ENCODE data around the gene TSC2. TPM values are rescaled to one million over a fixed set of nuclear protein-coding genes. Genes with fewer than 3 reads are reported as not detected.

The TSC2 gene
- total and polyA plus RNA-seq, 2 of the 13 experiments (the other 11 are each of a cell fraction or from before 2014, with no cell fraction given): 19.6 to 40.4 TPM

DNA sequence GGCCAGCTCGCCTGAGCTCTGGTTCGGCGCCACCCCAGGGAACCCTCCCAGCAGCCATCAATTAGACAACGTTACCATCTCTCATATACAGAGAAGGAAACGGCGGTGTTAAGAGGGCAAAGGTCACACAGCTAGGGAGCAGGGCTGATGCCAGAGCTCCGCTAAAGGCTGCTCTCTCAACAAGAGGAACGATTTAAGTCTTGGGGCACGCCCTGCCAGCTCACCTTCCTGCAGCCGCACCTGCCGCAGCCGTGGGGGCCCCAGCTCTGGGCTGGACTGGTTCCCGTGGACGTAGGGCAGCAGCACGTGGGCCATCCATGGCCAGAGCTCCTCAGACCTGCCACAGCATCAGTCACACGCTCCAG lies 44.5 kb downstream of the TSC2 start:
- H3K9ac ChIP-seq (ENCODE audit: insufficient read depth, low read depth, low read length): no peak overlapping the region
- no TSS peak for BruUV-seq (replicated peaks)
- no peaks in the 10 kb centered on the region for H3K79me2 ChIP-seq (ENCODE audit: insufficient read depth, low read length)
- ChIA-PET POLR2A (interaction anchor here (0.6 kb wide), 2 partner anchors 17 to 81 kb away, joined by 3 read pairs; no protein-coding TSS in a partner anchor), CTCF (ENCODE audit: low intra/inter-chr PET ratio, low total read pairs) (no interaction called here)
- 89% methylated on average over 15 of the region's 16 CpGs for WGBS (ENCODE audit: low lambda C conversion rate)
- H3K27ac ChIP-seq (ENCODE audit: extremely low read length, insufficient read depth, low read length): no peak overlapping the region
- ATAC-seq (no peak), DNase-seq (ENCODE audit: low spot score) (no peak), FAIRE-seq (no peak)
- TF ChIP-seq POLR2AphosphoS5 (IDR thresholded peaks at IDR 0.05; ENCODE audit: low read depth, low read length) (0 out of 2 replicates have a peak, but pooled peaks have one; percentile 12), AKAP8 (CRISPR knock-in tag; IDR thresholded peaks at IDR 0.05) (no peak), RBM22 (optimal IDR thresholded peaks at IDR 0.05; ENCODE audit: low read length) (peak; percentile 7), JUNB (CRISPR knock-in tag; IDR thresholded peaks at IDR 0.05; ENCODE audit: borderline replicate concordance) (no peak), ZNF24 (IDR thresholded peaks at IDR 0.05) (no peak)
- TF ChIP-seq, protein P1, sequence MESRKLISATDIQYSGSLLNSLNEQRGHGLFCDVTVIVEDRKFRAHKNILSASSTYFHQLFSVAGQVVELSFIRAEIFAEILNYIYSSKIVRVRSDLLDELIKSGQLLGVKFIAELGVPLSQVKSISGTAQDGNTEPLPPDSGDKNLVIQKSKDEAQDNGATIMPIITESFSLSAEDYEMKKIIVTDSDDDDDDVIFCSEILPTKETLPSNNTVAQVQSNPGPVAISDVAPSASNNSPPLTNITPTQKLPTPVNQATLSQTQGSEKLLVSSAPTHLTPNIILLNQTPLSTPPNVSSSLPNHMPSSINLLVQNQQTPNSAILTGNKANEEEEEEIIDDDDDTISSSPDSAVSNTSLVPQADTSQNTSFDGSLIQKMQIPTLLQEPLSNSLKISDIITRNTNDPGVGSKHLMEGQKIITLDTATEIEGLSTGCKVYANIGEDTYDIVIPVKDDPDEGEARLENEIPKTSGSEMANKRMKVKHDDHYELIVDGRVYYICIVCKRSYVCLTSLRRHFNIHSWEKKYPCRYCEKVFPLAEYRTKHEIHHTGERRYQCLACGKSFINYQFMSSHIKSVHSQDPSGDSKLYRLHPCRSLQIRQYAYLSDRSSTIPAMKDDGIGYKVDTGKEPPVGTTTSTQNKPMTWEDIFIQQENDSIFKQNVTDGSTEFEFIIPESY (CRISPR knock-in tag; IDR thresholded peaks at IDR 0.05): peak; percentile 11; the same call in 1 of the 2 replicates
- no peaks in the 10 kb centered on the region for H3K9me3 ChIP-seq (ENCODE audit: low read length)
- no peak overlapping the region for H2AFZ ChIP-seq (ENCODE audit: low read length)
- peaks cover 11 to 33% of the 10 kb centered on the region in 2 experiments; a peak in 4 of 5 replicates for H3K36me3 ChIP-seq (replicated peaks in 1 of 2; ENCODE audit: control insufficient read depth in 1 of 2, insufficient read depth in 2 of 2, low read length in 2 of 2)
- H4K20me1 ChIP-seq (ENCODE audit: insufficient read depth, low read length): no peaks in the 10 kb centered on the region
- in situ Hi-C loops (cut with HindIII; ENCODE audit: extremely low pct_ligation_motif_present, low pct_unique_long_range_greater_than_20kb) (no loop called here), intact Hi-C loops (cut with micrococcal nuclease; ENCODE audit: unreplicated experiment) (no loop called here)
- H3K4me1 ChIP-seq (ENCODE audit: insufficient read depth, low read length): no peaks in the 10 kb centered on the region
- H3K27me3 ChIP-seq (ENCODE audit: control insufficient read depth in 1 of 2, insufficient read depth in 2 of 2, low read length in 2 of 2): no peaks in the 10 kb centered on the region
- H3K4me2 ChIP-seq (ENCODE audit: low read depth, low read length): no peak overlapping the region
- no peak overlapping the region for H3K4me3 ChIP-seq (replicated peaks in 1 of 3; ENCODE audit: insufficient read depth in 1 of 3, low read depth in 2 of 3, low read length in 3 of 3)

DNA sequence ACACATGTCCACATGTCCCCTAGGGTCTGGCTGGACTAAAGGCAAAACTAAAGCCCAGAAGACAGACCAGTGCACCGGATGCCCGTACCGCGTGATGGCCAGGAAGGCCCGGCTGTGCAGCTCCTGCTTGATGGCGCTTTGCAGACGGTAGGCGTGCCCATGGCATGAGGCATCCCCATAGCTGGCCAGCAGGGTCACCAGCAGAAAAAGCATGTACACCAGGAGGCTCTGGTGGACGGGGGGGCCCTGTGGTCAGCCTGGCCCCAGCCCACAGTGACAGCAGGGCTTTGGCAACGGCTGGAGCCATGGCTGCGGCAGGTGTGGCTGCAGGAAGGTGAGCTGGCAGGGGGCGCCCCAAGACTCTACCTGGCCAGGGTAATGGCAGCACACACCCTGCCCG lies 45.1 kb downstream of the TSC2 start:
- WGBS (ENCODE audit: low lambda C conversion rate): no CpG with 5 or more reads among the region's 13 CpGs
- Histone ChIP-seq H3K27ac (ENCODE audit: extremely low read length, insufficient read depth, low read length) (no peak overlapping the region), H4K20me1 (ENCODE audit: insufficient read depth, low read length) (no peaks in the 10 kb centered on the region), H3K4me2 (ENCODE audit: low read depth, low read length) (no peak overlapping the region), H3K27me3 (ENCODE audit: control insufficient read depth in 1 of 2, insufficient read depth in 2 of 2, low read length in 2 of 2) (no peaks in the 10 kb centered on the region), H3K4me1 (ENCODE audit: insufficient read depth, low read length) (no peaks in the 10 kb centered on the region), H3K9me3 (ENCODE audit: low read length) (no peaks in the 10 kb centered on the region), H3K36me3 (replicated peaks in 1 of 2; ENCODE audit: control insufficient read depth in 1 of 2, insufficient read depth in 2 of 2, low read length in 2 of 2) (peaks cover 9 to 32% of the 10 kb centered on the region in 2 experiments; a peak in 4 of 5 replicates), H3K4me3 (replicated peaks in 1 of 3; ENCODE audit: insufficient read depth in 1 of 3, low read depth in 2 of 3, low read length in 3 of 3) (no peak overlapping the region), H3K9ac (ENCODE audit: insufficient read depth, low read depth, low read length) (no peak overlapping the region), H3K79me2 (ENCODE audit: insufficient read depth, low read length) (no peaks in the 10 kb centered on the region), H2AFZ (ENCODE audit: low read length) (no peak overlapping the region)
- CTCF ChIA-PET (ENCODE audit: low intra/inter-chr PET ratio, low total read pairs): no interaction called here
- ATAC-seq (no peak), DNase-seq (ENCODE audit: low spot score) (no peak), FAIRE-seq (no peak)
- no TSS peak for BruUV-seq (replicated peaks)
- POLR2A ChIA-PET: interaction anchor here (0.6 kb wide), 1 partner anchor 18 kb away, joined by 3 read pairs; no protein-coding TSS in a partner anchor
- intact Hi-C loops (cut with micrococcal nuclease; ENCODE audit: unreplicated experiment) (no loop called here), in situ Hi-C loops (cut with HindIII; ENCODE audit: extremely low pct_ligation_motif_present, low pct_unique_long_range_greater_than_20kb) (no loop called here)
- TF ChIP-seq, protein P2, sequence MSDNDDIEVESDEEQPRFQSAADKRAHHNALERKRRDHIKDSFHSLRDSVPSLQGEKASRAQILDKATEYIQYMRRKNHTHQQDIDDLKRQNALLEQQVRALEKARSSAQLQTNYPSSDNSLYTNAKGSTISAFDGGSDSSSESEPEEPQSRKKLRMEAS (IDR thresholded peaks at IDR 0.05): no peak
- TF ChIP-seq SIX4 (CRISPR knock-in tag; IDR thresholded peaks at IDR 0.05) (no peak), ZNF629 (CRISPR knock-in tag; conservative IDR thresholded peaks at IDR 0.05) (no peak), FOXA3 (CRISPR knock-in tag; IDR thresholded peaks at IDR 0.05) (no peak), ZFP36L2 (CRISPR knock-in tag; IDR thresholded peaks at IDR 0.05) (no peak)
- TF ChIP-seq, protein P3, sequence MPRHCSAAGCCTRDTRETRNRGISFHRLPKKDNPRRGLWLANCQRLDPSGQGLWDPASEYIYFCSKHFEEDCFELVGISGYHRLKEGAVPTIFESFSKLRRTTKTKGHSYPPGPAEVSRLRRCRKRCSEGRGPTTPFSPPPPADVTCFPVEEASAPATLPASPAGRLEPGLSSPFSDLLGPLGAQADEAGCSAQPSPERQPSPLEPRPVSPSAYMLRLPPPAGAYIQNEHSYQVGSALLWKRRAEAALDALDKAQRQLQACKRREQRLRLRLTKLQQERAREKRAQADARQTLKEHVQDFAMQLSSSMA (CRISPR knock-in tag; IDR thresholded peaks at IDR 0.05): no peak
- TF ChIP-seq, protein P4, sequence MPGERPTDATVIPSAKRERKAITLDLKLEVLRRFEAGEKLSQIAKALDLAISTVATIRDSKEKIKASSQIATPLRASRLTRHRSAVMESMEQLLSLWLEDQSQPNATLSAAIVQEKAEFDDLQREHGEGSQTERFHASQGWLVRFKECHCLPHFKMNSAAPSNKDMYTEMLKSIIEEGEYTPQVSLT (CRISPR knock-in tag; IDR thresholded peaks at IDR 0.05; ENCODE audit: borderline replicate concordance, low read depth): no peak
- TF ChIP-seq, protein P5, sequence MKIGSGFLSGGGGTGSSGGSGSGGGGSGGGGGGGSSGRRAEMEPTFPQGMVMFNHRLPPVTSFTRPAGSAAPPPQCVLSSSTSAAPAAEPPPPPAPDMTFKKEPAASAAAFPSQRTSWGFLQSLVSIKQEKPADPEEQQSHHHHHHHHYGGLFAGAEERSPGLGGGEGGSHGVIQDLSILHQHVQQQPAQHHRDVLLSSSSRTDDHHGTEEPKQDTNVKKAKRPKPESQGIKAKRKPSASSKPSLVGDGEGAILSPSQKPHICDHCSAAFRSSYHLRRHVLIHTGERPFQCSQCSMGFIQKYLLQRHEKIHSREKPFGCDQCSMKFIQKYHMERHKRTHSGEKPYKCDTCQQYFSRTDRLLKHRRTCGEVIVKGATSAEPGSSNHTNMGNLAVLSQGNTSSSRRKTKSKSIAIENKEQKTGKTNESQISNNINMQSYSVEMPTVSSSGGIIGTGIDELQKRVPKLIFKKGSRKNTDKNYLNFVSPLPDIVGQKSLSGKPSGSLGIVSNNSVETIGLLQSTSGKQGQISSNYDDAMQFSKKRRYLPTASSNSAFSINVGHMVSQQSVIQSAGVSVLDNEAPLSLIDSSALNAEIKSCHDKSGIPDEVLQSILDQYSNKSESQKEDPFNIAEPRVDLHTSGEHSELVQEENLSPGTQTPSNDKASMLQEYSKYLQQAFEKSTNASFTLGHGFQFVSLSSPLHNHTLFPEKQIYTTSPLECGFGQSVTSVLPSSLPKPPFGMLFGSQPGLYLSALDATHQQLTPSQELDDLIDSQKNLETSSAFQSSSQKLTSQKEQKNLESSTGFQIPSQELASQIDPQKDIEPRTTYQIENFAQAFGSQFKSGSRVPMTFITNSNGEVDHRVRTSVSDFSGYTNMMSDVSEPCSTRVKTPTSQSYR (CRISPR knock-in tag; IDR thresholded peaks at IDR 0.05; ENCODE audit: borderline replicate concordance): no peak
